WTC11 (cell line): ENCODE results near the gene DSTYK.

Experiments
- FOXP1 ChIP-seq: sonication (generic); formaldehyde crosslinking; IDR thresholded peaks from 2 replicates; pipeline ENCODE4 v1.8.0; 2022; ENCODE audit warnings: missing genetic modification reagents, mild to moderate bottlenecking, moderate library complexity, borderline replicate concordance
- GABPB1 ChIP-seq: sonication (generic); formaldehyde crosslinking; IDR thresholded peaks from 2 replicates; pipeline ENCODE4 v1.8.1; 2023; ENCODE audit warnings: mild to moderate bottlenecking, missing genetic modification reagents
- NR2C2 ChIP-seq: sonication (generic); formaldehyde crosslinking; IDR thresholded peaks from 2 replicates; pipeline ENCODE4 v1.8.0; 2022; ENCODE audit warnings: mild to moderate bottlenecking, missing genetic modification reagents
- TP53 ChIP-seq: sonication (generic); formaldehyde crosslinking; IDR thresholded peaks from 2 replicates; pipeline ENCODE4 v1.8.1; 2023; ENCODE audit warnings: mild to moderate bottlenecking, missing genetic modification reagents
- TF ChIP-seq, protein P1 (sequence below): fragments of 200-600 bp; IDR thresholded peaks from 2 replicates; pipeline ENCODE4 v1.8.0; 2022; ENCODE audit warnings: antibody characterized with exemption
- TF ChIP-seq, protein P2 (sequence below): sonication (generic); formaldehyde crosslinking; IDR thresholded peaks from 2 replicates; pipeline ENCODE4 v1.8.1; 2022; ENCODE audit warnings: mild to moderate bottlenecking, missing genetic modification reagents, moderate library complexity, borderline replicate concordance
- TF ChIP-seq, protein P3 (sequence below): sonication (generic); formaldehyde crosslinking; IDR thresholded peaks from 2 replicates; pipeline ENCODE4 v1.8.0; 2022; ENCODE audit warnings: mild to moderate bottlenecking, missing genetic modification reagents
- TF ChIP-seq, protein P4 (sequence below): sonication (generic); formaldehyde crosslinking; conservative IDR thresholded peaks from 2 replicates; pipeline ENCODE4 v1.8.1; 2022; ENCODE audit warnings: mild to moderate bottlenecking, missing genetic modification reagents
- TF ChIP-seq, protein P5 (sequence below): fragments of 250-450 bp; sonication (Bioruptor Pico); IDR thresholded peaks from 2 replicates; pipeline ENCODE4 v1.9.0; 2021; ENCODE audit warnings: mild to moderate bottlenecking
- TF ChIP-seq, protein P6 (sequence below): sonication (generic); formaldehyde crosslinking; IDR thresholded peaks from 2 replicates; pipeline ENCODE4 v1.8.1; 2023; ENCODE audit warnings: mild to moderate bottlenecking, missing genetic modification reagents, moderate library complexity

DNA sequence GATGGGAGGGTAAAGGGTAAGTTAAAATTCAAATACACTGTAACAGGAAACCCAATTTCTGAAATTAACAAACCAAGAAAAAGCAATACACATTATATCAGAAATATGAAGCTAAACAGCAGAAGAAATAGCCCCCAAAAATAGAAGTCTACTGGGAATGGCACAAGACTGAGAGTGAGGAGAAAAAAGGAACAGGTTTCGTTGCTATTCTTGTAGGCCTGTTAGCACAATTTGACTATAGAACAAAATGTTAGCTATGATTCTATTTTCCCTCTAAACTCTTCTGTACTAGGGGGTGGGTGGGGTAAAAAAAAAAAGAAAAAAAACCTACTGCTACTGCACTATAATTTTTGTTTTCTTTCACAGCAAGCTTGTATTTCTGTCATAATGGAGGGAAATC is 102.2 kb downstream of the DSTYK start:
- TF ChIP-seq, protein P1, sequence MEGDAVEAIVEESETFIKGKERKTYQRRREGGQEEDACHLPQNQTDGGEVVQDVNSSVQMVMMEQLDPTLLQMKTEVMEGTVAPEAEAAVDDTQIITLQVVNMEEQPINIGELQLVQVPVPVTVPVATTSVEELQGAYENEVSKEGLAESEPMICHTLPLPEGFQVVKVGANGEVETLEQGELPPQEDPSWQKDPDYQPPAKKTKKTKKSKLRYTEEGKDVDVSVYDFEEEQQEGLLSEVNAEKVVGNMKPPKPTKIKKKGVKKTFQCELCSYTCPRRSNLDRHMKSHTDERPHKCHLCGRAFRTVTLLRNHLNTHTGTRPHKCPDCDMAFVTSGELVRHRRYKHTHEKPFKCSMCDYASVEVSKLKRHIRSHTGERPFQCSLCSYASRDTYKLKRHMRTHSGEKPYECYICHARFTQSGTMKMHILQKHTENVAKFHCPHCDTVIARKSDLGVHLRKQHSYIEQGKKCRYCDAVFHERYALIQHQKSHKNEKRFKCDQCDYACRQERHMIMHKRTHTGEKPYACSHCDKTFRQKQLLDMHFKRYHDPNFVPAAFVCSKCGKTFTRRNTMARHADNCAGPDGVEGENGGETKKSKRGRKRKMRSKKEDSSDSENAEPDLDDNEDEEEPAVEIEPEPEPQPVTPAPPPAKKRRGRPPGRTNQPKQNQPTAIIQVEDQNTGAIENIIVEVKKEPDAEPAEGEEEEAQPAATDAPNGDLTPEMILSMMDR = no peak
- TF ChIP-seq, protein P2, sequence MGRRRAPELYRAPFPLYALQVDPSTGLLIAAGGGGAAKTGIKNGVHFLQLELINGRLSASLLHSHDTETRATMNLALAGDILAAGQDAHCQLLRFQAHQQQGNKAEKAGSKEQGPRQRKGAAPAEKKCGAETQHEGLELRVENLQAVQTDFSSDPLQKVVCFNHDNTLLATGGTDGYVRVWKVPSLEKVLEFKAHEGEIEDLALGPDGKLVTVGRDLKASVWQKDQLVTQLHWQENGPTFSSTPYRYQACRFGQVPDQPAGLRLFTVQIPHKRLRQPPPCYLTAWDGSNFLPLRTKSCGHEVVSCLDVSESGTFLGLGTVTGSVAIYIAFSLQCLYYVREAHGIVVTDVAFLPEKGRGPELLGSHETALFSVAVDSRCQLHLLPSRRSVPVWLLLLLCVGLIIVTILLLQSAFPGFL (CRISPR knock-in tag) = no peak
- TF ChIP-seq TP53 (CRISPR knock-in tag) = no peak
- TF ChIP-seq, protein P3, sequence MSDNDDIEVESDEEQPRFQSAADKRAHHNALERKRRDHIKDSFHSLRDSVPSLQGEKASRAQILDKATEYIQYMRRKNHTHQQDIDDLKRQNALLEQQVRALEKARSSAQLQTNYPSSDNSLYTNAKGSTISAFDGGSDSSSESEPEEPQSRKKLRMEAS = no peak
- TF ChIP-seq GABPB1 (CRISPR knock-in tag) = no peak
- TF ChIP-seq, protein P4, sequence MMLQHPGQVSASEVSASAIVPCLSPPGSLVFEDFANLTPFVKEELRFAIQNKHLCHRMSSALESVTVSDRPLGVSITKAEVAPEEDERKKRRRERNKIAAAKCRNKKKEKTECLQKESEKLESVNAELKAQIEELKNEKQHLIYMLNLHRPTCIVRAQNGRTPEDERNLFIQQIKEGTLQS (CRISPR knock-in tag) = no peak
- TF ChIP-seq FOXP1 (CRISPR knock-in tag) = no peak
- TF ChIP-seq, protein P5, sequence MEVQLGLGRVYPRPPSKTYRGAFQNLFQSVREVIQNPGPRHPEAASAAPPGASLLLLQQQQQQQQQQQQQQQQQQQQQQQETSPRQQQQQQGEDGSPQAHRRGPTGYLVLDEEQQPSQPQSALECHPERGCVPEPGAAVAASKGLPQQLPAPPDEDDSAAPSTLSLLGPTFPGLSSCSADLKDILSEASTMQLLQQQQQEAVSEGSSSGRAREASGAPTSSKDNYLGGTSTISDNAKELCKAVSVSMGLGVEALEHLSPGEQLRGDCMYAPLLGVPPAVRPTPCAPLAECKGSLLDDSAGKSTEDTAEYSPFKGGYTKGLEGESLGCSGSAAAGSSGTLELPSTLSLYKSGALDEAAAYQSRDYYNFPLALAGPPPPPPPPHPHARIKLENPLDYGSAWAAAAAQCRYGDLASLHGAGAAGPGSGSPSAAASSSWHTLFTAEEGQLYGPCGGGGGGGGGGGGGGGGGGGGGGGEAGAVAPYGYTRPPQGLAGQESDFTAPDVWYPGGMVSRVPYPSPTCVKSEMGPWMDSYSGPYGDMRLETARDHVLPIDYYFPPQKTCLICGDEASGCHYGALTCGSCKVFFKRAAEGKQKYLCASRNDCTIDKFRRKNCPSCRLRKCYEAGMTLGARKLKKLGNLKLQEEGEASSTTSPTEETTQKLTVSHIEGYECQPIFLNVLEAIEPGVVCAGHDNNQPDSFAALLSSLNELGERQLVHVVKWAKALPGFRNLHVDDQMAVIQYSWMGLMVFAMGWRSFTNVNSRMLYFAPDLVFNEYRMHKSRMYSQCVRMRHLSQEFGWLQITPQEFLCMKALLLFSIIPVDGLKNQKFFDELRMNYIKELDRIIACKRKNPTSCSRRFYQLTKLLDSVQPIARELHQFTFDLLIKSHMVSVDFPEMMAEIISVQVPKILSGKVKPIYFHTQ = no peak
- TF ChIP-seq NR2C2 = no peak
- TF ChIP-seq, protein P6, sequence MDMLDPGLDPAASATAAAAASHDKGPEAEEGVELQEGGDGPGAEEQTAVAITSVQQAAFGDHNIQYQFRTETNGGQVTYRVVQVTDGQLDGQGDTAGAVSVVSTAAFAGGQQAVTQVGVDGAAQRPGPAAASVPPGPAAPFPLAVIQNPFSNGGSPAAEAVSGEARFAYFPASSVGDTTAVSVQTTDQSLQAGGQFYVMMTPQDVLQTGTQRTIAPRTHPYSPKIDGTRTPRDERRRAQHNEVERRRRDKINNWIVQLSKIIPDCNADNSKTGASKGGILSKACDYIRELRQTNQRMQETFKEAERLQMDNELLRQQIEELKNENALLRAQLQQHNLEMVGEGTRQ (CRISPR knock-in tag) = no peak
